K562 (cell line): ENCODE results near the gene PTOV1. TPM values are rescaled to one million over a fixed set of nuclear protein-coding genes. Genes with fewer than 3 reads are reported as not detected.
A peak's percentile ranks its signal among the peaks of the same experiment; 100 is the strongest.

Experiments used
- ARNT ChIP-seq, 2 experiments: fragments of 450-650 bp; IDR thresholded peaks; 2 replicates each; pipeline ENCODE4 v1.6.1; 2016; ENCODE audit warnings: mild to moderate bottlenecking in 1 of 2
- ASH1L ChIP-seq: fragments of 450-650 bp; IDR thresholded peaks from 2 replicates; pipeline ENCODE4 v1.6.1; 2018; ENCODE audit warnings: borderline replicate concordance, mild to moderate bottlenecking, low read depth; ENCODE audit not compliant: partially characterized antibody
- CREB3L1 ChIP-seq: fragments of 450-650 bp; IDR thresholded peaks from 2 replicates; pipeline ENCODE4 v1.6.1; 2014; ENCODE audit warnings: low read depth, mild to moderate bottlenecking, moderate library complexity, borderline replicate concordance
- E2F1 ChIP-seq: sonication (generic); formaldehyde crosslinking; IDR thresholded peaks from 2 replicates; pipeline ENCODE4 v1.8.1; 2023; ENCODE audit warnings: mild to moderate bottlenecking, missing genetic modification reagents, moderate library complexity
- ELK3 ChIP-seq: fragments of 450-650 bp; formaldehyde crosslinking; IDR thresholded peaks from 2 replicates; pipeline ENCODE4 v1.4.0; 2020; ENCODE audit warnings: mild to moderate bottlenecking
- ETV1 ChIP-seq: fragments of 450-650 bp; conservative IDR thresholded peaks from 2 replicates; pipeline ENCODE4 v1.6.1; 2016; ENCODE audit warnings: missing genetic modification characterization, control low read depth, low read depth, missing compliant biosample characterization
- FOXK2 ChIP-seq, 2 experiments: fragments of 450-650 bp; IDR thresholded peaks in 1 of 2; conservative IDR thresholded peaks in 1 of 2; 2 replicates each; pipeline ENCODE4 v1.6.1; 2016; ENCODE audit warnings: low read depth in 2 of 2, mild to moderate bottlenecking in 1 of 2
- HBP1 ChIP-seq: fragments of 450-650 bp; formaldehyde crosslinking; IDR thresholded peaks from 2 replicates; pipeline ENCODE4 v1.4.0; 2022; ENCODE audit warnings: missing genetic modification characterization
- HES1 ChIP-seq: fragments of 450-650 bp; IDR thresholded peaks from 2 replicates; pipeline ENCODE4 v1.6.1; 2016; ENCODE audit warnings: low read depth, mild to moderate bottlenecking, moderate library complexity
- KLF1 ChIP-seq: fragments of 450-650 bp; IDR thresholded peaks from 2 replicates; pipeline ENCODE4 v1.6.1; 2016; ENCODE audit warnings: missing genetic modification characterization, missing compliant biosample characterization
- MAFG ChIP-seq: fragments of 450-650 bp; conservative IDR thresholded peaks from 2 replicates; pipeline ENCODE4 v1.6.1; 2016; ENCODE audit warnings: missing genetic modification characterization, missing compliant biosample characterization
- NKRF ChIP-seq: fragments of 450-650 bp; IDR thresholded peaks from 2 replicates; pipeline ENCODE4 v1.6.1; 2016; ENCODE audit warnings: borderline replicate concordance
- NUFIP1 ChIP-seq: fragments of 450-650 bp; IDR thresholded peaks from 2 replicates; pipeline ENCODE4 v1.6.1; 2018; ENCODE audit not compliant: partially characterized antibody
- PRPF4 ChIP-seq: fragments of 200-400 bp; formaldehyde crosslinking; IDR thresholded peaks from one replicate; pipeline ENCODE4 v1.6.1; 2017; ENCODE audit warnings: low read length, low read depth, mild to moderate bottlenecking; ENCODE audit not compliant: insufficient read depth, poor library complexity, severe bottlenecking
- SIN3B ChIP-seq: fragments of 450-650 bp; IDR thresholded peaks from 2 replicates; pipeline ENCODE4 v1.6.1; 2017; ENCODE audit warnings: low read depth, mild to moderate bottlenecking, moderate library complexity
- SOX6 ChIP-seq: fragments of 450-650 bp; IDR thresholded peaks from 2 replicates; pipeline ENCODE4 v1.6.1; 2014; ENCODE audit warnings: mild to moderate bottlenecking
- SRSF9 ChIP-seq: fragments of 200-400 bp; formaldehyde crosslinking; IDR thresholded peaks from 2 replicates; pipeline ENCODE4 v1.6.1; 2017; ENCODE audit warnings: low read depth, low read length, borderline replicate concordance
- SUPT5H ChIP-seq: fragments of 450-650 bp; IDR thresholded peaks from 2 replicates; pipeline ENCODE4 v1.6.1; 2016
- ZNF140 ChIP-seq: fragments of 250-450 bp; sonication (Bioruptor Pico); IDR thresholded peaks from 2 replicates; pipeline ENCODE4 v1.8.0; 2021; ENCODE audit warnings: moderate library complexity, mild to moderate bottlenecking, inconsistent platforms
- polyA plus RNA-seq, 8 experiments: library from polyadenylated mRNA; depleted of rRNA in 4 of 8; stranded (reverse) in 5 of 8; unstranded in 3 of 8; fragments of >200 nt; fragmentation: Nextera tagmentation in 2 of 8; fragmentation: Illumina TruSeq in 1 of 8; extraction: Ambion mirVana in 2 of 8; extraction: Trizol in 1 of 8; gene quantifications; 2 replicates each; pipeline versions ENCODE4 v1.2.1 to v1.2.3, GENCODE V29; 2011 to 2014; ENCODE audit warnings: inconsistent platforms in 1 of 8, missing spikeins in 1 of 8
- total RNA-seq, 7 experiments: library from RNA; depleted of rRNA in 6 of 7; stranded (reverse); fragments of >200 nt in 6 of 7; fragmentation: Illumina TruSeq in 2 of 7; extraction: Trizol in 2 of 7; gene quantifications; 2 replicates each; pipeline versions ENCODE4 v1.2.1 to v1.2.3, GENCODE V29; 2011 to 2021; ENCODE audit warnings: low replicate concordance in 1 of 7

Gene PTOV1
- total and polyA plus RNA-seq, 9 of the 15 experiments (the other 6 are each of a cell fraction or from before 2014, with no cell fraction given): 4.9 to 169 (median 43.5) TPM

GRCh38 chr19:49877020-49877878 is 26.3 kb downstream of the PTOV1 start, which contains the start of the genes AKT1S1 and TBC1D17 (continued):
- peak; percentile 64; the same call in 1 of the 2 replicates for TF ChIP-seq CREB3L1
- no peak for TF ChIP-seq SRSF9
- TF ChIP-seq ASH1L: peak; percentile 55
- peak; percentile 26; the same call in 1 of the 2 replicates for TF ChIP-seq SOX6
- peak; percentile 100 for TF ChIP-seq FOXK2 (conservative IDR thresholded peaks at IDR 0.05 in 1 of 2, IDR thresholded peaks at IDR 0.05 in 1 of 2; ENCODE audit: low read depth in 2 of 2)
- TF ChIP-seq MAFG (tag): peak; percentile 47; the same call in 1 of the 2 replicates
- TF ChIP-seq SUPT5H: peak; percentile 84
- TF ChIP-seq ELK3 (CRISPR knock-in tag): no peak
- TF ChIP-seq NKRF: peak; percentile 57; the same call in 1 of the 2 replicates
- TF ChIP-seq ZNF140: no peak
- TF ChIP-seq E2F1 (CRISPR knock-in tag): peak; percentile 23; the same call in 1 of the 2 replicates
- no peak for TF ChIP-seq NUFIP1
- no peak for TF ChIP-seq SIN3B
- peak in 1 of 2 experiments; percentile 59; a peak in 1 of 4 replicates for TF ChIP-seq ARNT (IDR thresholded peaks at IDR 0.05)
- TF ChIP-seq KLF1 (tag): peak; percentile 89
- no peak for TF ChIP-seq PRPF4
- TF ChIP-seq HES1: no peak
- TF ChIP-seq ETV1: peak; percentile 99
- no peak for TF ChIP-seq HBP1
